ENCODE data around the gene TMEM178B. TPM values are rescaled to one million over a fixed set of nuclear protein-coding genes. Genes with fewer than 3 reads are reported as not detected.

The TMEM178B gene
- total and polyA plus RNA-seq, 10 of the 15 experiments (the other 5 are each of a cell fraction or from before 2014, with no cell fraction given): 0.01 to 1.1 (median 0.04) TPM; not detected in 2

DNA sequence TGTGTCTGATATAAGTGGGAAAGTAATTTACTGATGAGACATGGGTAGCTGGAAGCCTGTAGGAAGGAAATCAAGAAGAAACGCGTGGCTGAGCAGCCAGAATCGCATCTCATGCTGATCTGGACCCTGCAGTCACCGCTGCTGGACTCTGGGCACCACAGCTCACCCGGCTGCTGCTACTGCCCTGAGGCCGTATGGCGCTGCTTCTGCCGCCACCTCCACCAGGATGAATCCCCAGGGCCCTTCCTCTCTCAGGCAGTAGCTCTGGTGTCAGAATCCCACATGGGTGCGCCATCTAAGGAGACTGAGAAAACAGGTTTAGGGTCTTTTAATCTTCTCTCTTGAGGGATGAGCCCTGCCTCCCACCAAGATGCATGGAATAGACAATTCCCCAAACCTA, 407.1 kb downstream of the TMEM178B start:
- intact Hi-C loops (cut with micrococcal nuclease; ENCODE audit: unreplicated experiment): no loop called here
- ATAC-seq (no peak), FAIRE-seq (no peak), DNase-seq (ENCODE audit: low read depth, low spot score) (no peak)
- no peaks in the 10 kb centered on the region for H3K9me3 ChIP-seq (replicated peaks; ENCODE audit: control insufficient read depth, insufficient read depth, low read length)
- peaks cover 0 to 3% of the 10 kb centered on the region in 2 experiments; a peak in 3 of 4 replicates for H3K27me3 ChIP-seq (replicated peaks in 1 of 2; ENCODE audit: control insufficient read depth in 2 of 2, insufficient read depth in 2 of 2, low read length in 1 of 2)
- 35% methylated on average over 9 of the region's 9 CpGs for WGBS (ENCODE audit: insufficient coverage, insufficient replicate concordance, low lambda C conversion rate, missing lambda C conversion rate)
- H3K36me3 ChIP-seq (ENCODE audit: control insufficient read depth in 2 of 2, insufficient read depth in 2 of 2, low read length in 1 of 2): no peaks in the 10 kb centered on the region
- H3K4me1 ChIP-seq (ENCODE audit: control insufficient read depth, insufficient read depth, low read length): no peaks in the 10 kb centered on the region
- TF ChIP-seq E4F1 (IDR thresholded peaks at IDR 0.05; ENCODE audit: borderline replicate concordance, partially characterized antibody) (no peak), IKZF2 (IDR thresholded peaks at IDR 0.05) (no peak), POLR2A (IDR thresholded peaks at IDR 0.05; ENCODE audit: low read depth, low read length) (no peak), IKZF1 (conservative IDR thresholded peaks at IDR 0.05) (no peak), BACH1 (IDR thresholded peaks at IDR 0.05; ENCODE audit: borderline replicate concordance) (no peak), PAX8 (IDR thresholded peaks at IDR 0.05) (no peak)
- SMC1A ChIA-PET (ENCODE audit: uncharacterized antibody, unreplicated experiment): no interaction called here
- no peaks in the 10 kb centered on the region for H3K79me2 ChIP-seq (ENCODE audit: control insufficient read depth, insufficient read depth, low read length)
- no peak overlapping the region for H2AFZ ChIP-seq (ENCODE audit: control insufficient read depth, low read depth, low read length)
- POLR2A ChIA-PET: no interaction called here
- CTCF ChIA-PET: no interaction called here
- H4K20me1 ChIP-seq (ENCODE audit: control insufficient read depth, insufficient read depth): no peaks in the 10 kb centered on the region
- in situ Hi-C loops (cut with MboI): no loop called here
- BruUV-seq (replicated peaks): no TSS peak
- no peak overlapping the region for H3K4me3 ChIP-seq
- no peak overlapping the region for H3K27ac ChIP-seq (ENCODE audit: control insufficient read depth, insufficient read depth)
- RAD21 ChIA-PET (ENCODE audit: unreplicated experiment): no interaction called here
- H3K4me2 ChIP-seq (ENCODE audit: control insufficient read depth, insufficient read depth): no peak overlapping the region
- no peak overlapping the region for H3K9ac ChIP-seq (ENCODE audit: control insufficient read depth, insufficient read depth, low read length)

GRCh38 chr7:141481971-141482370, 408.1 kb downstream of the TMEM178B start:
- H3K79me2 ChIP-seq (ENCODE audit: control insufficient read depth, insufficient read depth, low read length): no peaks in the 10 kb centered on the region
- intact Hi-C loops (cut with micrococcal nuclease; ENCODE audit: unreplicated experiment) (no loop called here), in situ Hi-C loops (cut with MboI) (no loop called here)
- no peak for FAIRE-seq
- no TSS peak for BruUV-seq (replicated peaks)
- ATAC-seq: no peak
- no peak for DNase-seq (ENCODE audit: low read depth, low spot score)
- H3K27ac ChIP-seq (ENCODE audit: control insufficient read depth, insufficient read depth): no peak overlapping the region
- H4K20me1 ChIP-seq (ENCODE audit: control insufficient read depth, insufficient read depth): no peaks in the 10 kb centered on the region
- H3K9me3 ChIP-seq (replicated peaks; ENCODE audit: control insufficient read depth, insufficient read depth, low read length): no peaks in the 10 kb centered on the region
- H3K4me3 ChIP-seq: no peak overlapping the region
- H3K4me2 ChIP-seq (ENCODE audit: control insufficient read depth, insufficient read depth): no peak overlapping the region
- SMC1A ChIA-PET (ENCODE audit: uncharacterized antibody, unreplicated experiment): no interaction called here
- POLR2A ChIA-PET: no interaction called here
- H3K27me3 ChIP-seq (replicated peaks in 1 of 2; ENCODE audit: control insufficient read depth in 2 of 2, insufficient read depth in 2 of 2, low read length in 1 of 2): peaks cover 0 to 3% of the 10 kb centered on the region in 2 experiments; a peak in 3 of 4 replicates
- CTCF ChIA-PET: no interaction called here
- RAD21 ChIA-PET (ENCODE audit: unreplicated experiment): no interaction called here
- WGBS (ENCODE audit: insufficient coverage, insufficient replicate concordance, low lambda C conversion rate, missing lambda C conversion rate): 44% methylated on average over 5 of the region's 5 CpGs
- H3K4me1 ChIP-seq (ENCODE audit: control insufficient read depth, insufficient read depth, low read length): no peaks in the 10 kb centered on the region
- H2AFZ ChIP-seq (ENCODE audit: control insufficient read depth, low read depth, low read length): no peak overlapping the region
- no peak overlapping the region for H3K9ac ChIP-seq (ENCODE audit: control insufficient read depth, insufficient read depth, low read length)
- H3K36me3 ChIP-seq (ENCODE audit: control insufficient read depth in 2 of 2, insufficient read depth in 2 of 2, low read length in 1 of 2): no peaks in the 10 kb centered on the region
- TF ChIP-seq YBX1 (IDR thresholded peaks at IDR 0.05): no peak
- no peak for TF ChIP-seq BRCA1 (IDR thresholded peaks at IDR 0.05; ENCODE audit: low read depth, low read length)
- TF ChIP-seq GATAD2B (conservative IDR thresholded peaks at IDR 0.05; ENCODE audit: low read depth): no peak
- no peak for TF ChIP-seq MYC (IDR thresholded peaks at IDR 0.05; ENCODE audit: insufficient read depth, insufficient read length, insufficient replicate concordance, low read length, severe bottlenecking)
- TF ChIP-seq RELA (IDR thresholded peaks at IDR 0.05; ENCODE audit: borderline replicate concordance, partially characterized antibody): no peak
- no peak for TF ChIP-seq E4F1 (IDR thresholded peaks at IDR 0.05; ENCODE audit: borderline replicate concordance, partially characterized antibody)
- TF ChIP-seq POLR2A (IDR thresholded peaks at IDR 0.05; ENCODE audit: low read depth, low read length): no peak
- TF ChIP-seq MTA3 (IDR thresholded peaks at IDR 0.05; ENCODE audit: borderline replicate concordance, low read length): no peak
- no peak for TF ChIP-seq HDAC2 (IDR thresholded peaks at IDR 0.05)

Measured in GM12878 (cell line).